GM12878 (cell line): ENCODE measurements around the gene IDH3G. TPM values are rescaled to one million over a fixed set of nuclear protein-coding genes. Genes with fewer than 3 reads are reported as not detected.
A peak's percentile ranks its signal among the peaks of the same experiment; 100 is the strongest.
"Not testable (repeated sequence)": the region's sequence is repeated elsewhere in the genome, so short reads cannot be mapped to it uniquely, and the experiment has no call there.

ENCODE experiments used
- ATAC-seq: fragments of 200-7000 bp; cut with Tn5 transposase; 3 replicates; pipeline ENCODE4 v1.9.1; 2020; ENCODE audit warnings: mild to moderate bottlenecking, moderate library complexity
- BruUV-seq: library from RNA; stranded (reverse); fragments of 400-500 nt; replicated peaks from 2 replicates; lab custom pipeline; 2021; lab: Mats Ljungman, UMichigan
- CTCF ChIA-PET: fragments of 300-600 bp; sonication (Branson Sonifier 250); formaldehyde crosslinking; extraction: SDS; loops from one replicate; lab custom pipeline; 2021; ENCODE audit warnings: inconsistent platforms; lab: Yijun Ruan, JAX
- POLR2A ChIA-PET: fragments of 350-600 bp; formaldehyde crosslinking; extraction: SDS; loops from one replicate; lab custom pipeline; 2021; ENCODE audit warnings: inconsistent platforms; lab: Charles Lee
- RAD21 ChIA-PET: fragments of 300-600 bp; sonication (Branson Sonifier 250); formaldehyde crosslinking; loops from one replicate; lab custom pipeline; 2023; ENCODE audit warnings: antibody characterized with exemption; ENCODE audit not compliant: unreplicated experiment; lab: Charles Lee
- SMC1A ChIA-PET: fragments of 300-600 bp; sonication (Branson Sonifier 250); formaldehyde crosslinking; loops from one replicate; lab custom pipeline; 2023; ENCODE audit not compliant: unreplicated experiment, uncharacterized antibody; lab: Charles Lee
- DNase-seq: peaks from one replicate; pipeline ENCODE4 v3.0.0-alpha.2; 2011; ENCODE audit warnings: low read depth, low spot score
- FAIRE-seq: peaks from 3 replicates; lab custom pipeline; 2011; peaks lifted over from hg19 to GRCh38; lab: Jason Lieb, UNC
- H2AFZ ChIP-seq: 2 replicates; pipeline ENCODE4 v1.6.0; 2011; ENCODE audit warnings: low read depth, low read length, control low read depth; ENCODE audit not compliant: control insufficient read depth
- H3K27ac ChIP-seq: 2 replicates; pipeline ENCODE4 v1.5.1; 2011; ENCODE audit warnings: control low read depth; ENCODE audit not compliant: control insufficient read depth, insufficient read depth
- H3K27me3 ChIP-seq, 2 experiments: replicated peaks in 1 of 2; 2 replicates each; pipeline versions ENCODE4 v1.6.0 to v1.6.1; 2011; ENCODE audit warnings: low read length in 1 of 2; ENCODE audit not compliant: control insufficient read depth in 2 of 2, insufficient read depth in 2 of 2
- H3K36me3 ChIP-seq, 2 experiments: 2 replicates each; pipeline ENCODE4 v1.5.1; 2011; ENCODE audit warnings: low read length in 1 of 2; ENCODE audit not compliant: control insufficient read depth in 2 of 2, insufficient read depth in 2 of 2
- H3K4me1 ChIP-seq: 2 replicates; pipeline ENCODE4 v1.6.1; 2011; ENCODE audit warnings: mild to moderate bottlenecking, low read length, moderate library complexity, mixed read lengths; ENCODE audit not compliant: control insufficient read depth, insufficient read depth
- H3K4me2 ChIP-seq: 2 replicates; pipeline ENCODE4 v1.6.0; 2011; ENCODE audit warnings: control low read depth; ENCODE audit not compliant: control insufficient read depth, insufficient read depth
- H3K4me3 ChIP-seq: fragments of 200-600 bp; sonication (generic); 2 replicates; pipeline ENCODE4 v1.5.1; 2016
- H3K79me2 ChIP-seq: 2 replicates; pipeline ENCODE4 v1.6.0; 2011; ENCODE audit warnings: low read length; ENCODE audit not compliant: control insufficient read depth, insufficient read depth
- H3K9ac ChIP-seq: 2 replicates; pipeline ENCODE4 v1.8.0; 2011; ENCODE audit warnings: low read length, control low read depth, mixed read lengths; ENCODE audit not compliant: control insufficient read depth, insufficient read depth
- H3K9me3 ChIP-seq: replicated peaks from 3 replicates; pipeline ENCODE4 v1.5.1; 2011; ENCODE audit warnings: mild to moderate bottlenecking, low read length; ENCODE audit not compliant: control insufficient read depth, insufficient read depth
- H4K20me1 ChIP-seq: 2 replicates; pipeline ENCODE4 v1.6.0; 2011; ENCODE audit not compliant: control insufficient read depth, insufficient read depth
- GATAD2B ChIP-seq: fragments of 450-650 bp; conservative IDR thresholded peaks from 2 replicates; pipeline ENCODE4 v1.6.1; 2017; ENCODE audit warnings: low read depth, mild to moderate bottlenecking, moderate library complexity
- HDGF ChIP-seq: fragments of 450-650 bp; IDR thresholded peaks from 2 replicates; pipeline ENCODE4 v1.6.1; 2016; ENCODE audit warnings: antibody characterized with exemption
- JUND ChIP-seq: IDR thresholded peaks from 2 replicates; pipeline ENCODE4 v1.6.1; 2012; ENCODE audit warnings: low read depth, mild to moderate bottlenecking, low read length, improper control_type of control experiment, moderate library complexity
- MTA2 ChIP-seq: fragments of 450-650 bp; IDR thresholded peaks from 2 replicates; pipeline ENCODE4 v1.6.1; 2016; ENCODE audit warnings: low read depth, mild to moderate bottlenecking, moderate library complexity
- PAX8 ChIP-seq: fragments of 450-650 bp; IDR thresholded peaks from 2 replicates; pipeline ENCODE4 v1.6.1; 2017; ENCODE audit warnings: mild to moderate bottlenecking, moderate library complexity
- RAD21 ChIP-seq: IDR thresholded peaks from 2 replicates; pipeline ENCODE4 v1.6.1; 2011; ENCODE audit warnings: mild to moderate bottlenecking, low read depth, low read length, moderate library complexity; ENCODE audit not compliant: insufficient read depth
- SUZ12 ChIP-seq: fragments of 200-600 bp; sonication (generic); IDR thresholded peaks from one replicate; pipeline ENCODE4 v1.6.1; 2018; ENCODE audit warnings: antibody characterized with exemption, mild to moderate bottlenecking; ENCODE audit not compliant: unreplicated experiment
- ZNF207 ChIP-seq: fragments of 450-650 bp; IDR thresholded peaks from 2 replicates; pipeline ENCODE4 v1.6.1; 2014; ENCODE audit warnings: antibody characterized with exemption, mild to moderate bottlenecking, borderline replicate concordance
- ZNF217 ChIP-seq: fragments of 450-650 bp; IDR thresholded peaks from 2 replicates; pipeline ENCODE4 v1.6.1; 2017; ENCODE audit warnings: antibody characterized with exemption, mild to moderate bottlenecking
- WGBS: methylation state at CpG from one replicate; pipeline ENCODE4 v1.1.6; 2016; ENCODE audit warnings: low lambda C conversion rate; ENCODE audit not compliant: insufficient replicate concordance, insufficient coverage; ENCODE audit errors: missing lambda C conversion rate; 5-methylcytosine and 5-hydroxymethylcytosine counted together
- in situ Hi-C: fragments of 300-500 bp; cut with MboI; formaldehyde crosslinking; loops from 9 replicates; pipeline ENCODE4 v1.14.3; 2018; ENCODE audit warnings: mixed read lengths
- intact Hi-C: fragments of 100-400 bp; cut with micrococcal nuclease; formaldehyde crosslinking; loops from one replicate; pipeline ENCODE4 v1.14.2; 2022; ENCODE audit not compliant: unreplicated experiment
- polyA plus RNA-seq, 11 experiments: library from polyadenylated mRNA; depleted of rRNA in 4 of 11; unstranded in 6 of 11; stranded (reverse) in 5 of 11; fragments of >200 nt; fragmentation: Nextera tagmentation in 4 of 11; fragmentation: Illumina TruSeq in 1 of 11; extraction: Ambion mirVana in 4 of 11; extraction: Trizol in 1 of 11; gene quantifications; 1 replicate in 1 of 11; 2 replicates in 10 of 11; pipeline versions ENCODE4 v1.2.1 to v1.2.3, GENCODE V29; 2011 to 2016; ENCODE audit warnings: inconsistent platforms in 2 of 11, missing spikeins in 2 of 11, low read depth in 1 of 11
- total RNA-seq, 4 experiments: library from RNA; depleted of rRNA in 3 of 4; stranded (reverse); fragments of >200 nt in 3 of 4; fragmentation: Illumina TruSeq in 1 of 4; extraction: Trizol in 1 of 4; gene quantifications; 2 replicates each; pipeline versions ENCODE4 v1.2.1 to v1.2.3, GENCODE V29; 2013 to 2021

IDH3G gene
- total and polyA plus RNA-seq, 10 of the 15 experiments (the other 5 are each of a cell fraction or from before 2014, with no cell fraction given) = 26.3 to 102 (median 66.6) TPM

DNA sequence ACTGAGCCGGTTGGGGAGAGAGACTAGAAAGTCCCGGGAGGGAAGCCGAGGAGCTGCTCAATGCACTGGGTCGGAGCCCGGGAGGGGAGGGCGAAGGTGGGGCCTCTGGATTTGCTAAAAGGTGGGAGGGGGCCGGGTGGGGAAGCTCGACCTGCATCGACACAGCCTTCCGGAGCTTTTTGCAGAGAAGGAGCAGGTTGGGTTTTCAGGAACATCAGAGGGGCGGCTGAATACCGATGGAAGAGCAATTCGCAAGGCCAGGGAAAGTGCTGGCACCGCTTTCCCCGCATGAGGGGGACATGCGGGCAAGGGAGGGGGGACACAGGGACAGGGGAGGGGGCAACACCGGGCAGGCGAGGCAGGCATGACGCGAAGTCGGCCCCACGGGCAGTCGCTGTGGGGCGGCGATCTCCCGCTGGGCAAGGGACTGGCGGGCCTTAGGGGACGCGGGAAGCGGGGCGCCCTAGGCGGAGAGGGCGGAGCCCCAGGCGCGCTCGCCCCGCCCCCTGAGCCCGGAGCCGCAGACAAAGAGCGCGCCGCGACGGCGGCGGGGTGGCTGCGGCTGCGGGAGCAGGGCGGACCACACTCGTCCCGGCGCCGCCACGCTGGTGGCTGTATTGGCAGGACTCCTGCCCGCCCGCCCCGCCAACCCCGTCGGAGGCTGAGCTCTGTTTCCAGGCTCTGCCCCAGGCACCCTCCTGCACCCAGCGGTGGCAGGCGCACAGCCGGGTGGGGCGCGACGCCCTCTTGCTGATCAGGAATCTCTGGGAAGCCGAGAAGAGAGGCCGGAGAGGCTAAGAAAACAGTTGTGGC is 24.6 kb upstream of the IDH3G start:
- H3K4me2 ChIP-seq = no peak overlapping the region
- POLR2A ChIA-PET = no interaction called here

DNA sequence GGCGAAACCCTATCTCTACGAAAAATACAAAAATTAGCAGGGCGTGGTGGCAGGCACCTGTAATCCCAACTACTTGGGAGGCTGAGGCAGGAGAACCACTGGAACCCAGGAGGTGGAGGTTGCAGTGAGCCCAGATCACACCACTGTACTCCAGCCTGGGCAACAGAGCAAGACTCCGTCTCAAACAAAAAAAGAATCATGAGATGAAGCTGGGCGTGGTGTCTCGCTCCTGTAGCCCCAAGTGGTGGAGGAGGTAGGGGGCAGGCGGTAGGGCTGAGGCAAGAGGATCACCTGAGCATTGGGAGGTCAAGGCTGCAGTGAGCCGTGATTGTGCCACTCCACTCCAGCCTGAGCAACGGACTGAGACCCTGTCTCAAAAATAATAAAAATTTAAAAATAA is 23.9 kb upstream of the IDH3G start:
- intact Hi-C loops, RAD21 ChIA-PET, H2AFZ ChIP-seq, H3K4me2 ChIP-seq, FAIRE-seq, DNase-seq, H4K20me1 ChIP-seq, ATAC-seq, H3K79me2 ChIP-seq, H3K27me3 ChIP-seq, H3K4me3 ChIP-seq, POLR2A ChIA-PET, H3K9me3 ChIP-seq, H3K9ac ChIP-seq, SMC1A ChIA-PET, BruUV-seq, H3K27ac ChIP-seq, H3K4me1 ChIP-seq, H3K36me3 ChIP-seq, CTCF ChIA-PET: not testable (repeated sequence)
- in situ Hi-C loops = loop anchor here (25.0 kb wide), 1 partner anchor 631 kb away; the partner anchor contains the start of gene MAGEA1
- WGBS = 13% methylated on average over 9 of the region's 9 CpGs

More for the DNA sequence above, 24.6 kb upstream of the IDH3G start:
- intact Hi-C loops (no loop called here), in situ Hi-C loops (loop anchor here (25.0 kb wide), 1 partner anchor 631 kb away; the partner anchor contains the start of gene MAGEA1)
- no peak overlapping the region; the same call in 1 of the 2 replicates for H2AFZ ChIP-seq
- H3K4me3 ChIP-seq = no peak overlapping the region
- WGBS = 47% methylated on average over 50 of the region's 67 CpGs
- TF ChIP-seq RAD21 = no peak
- TF ChIP-seq SUZ12 = no peak
- no peak for TF ChIP-seq ZNF207
- no peak for TF ChIP-seq JUND
- TF ChIP-seq ZNF217 = no peak
- TF ChIP-seq GATAD2B = no peak
- no peak for TF ChIP-seq MTA2
- TF ChIP-seq HDGF = no peak
- no peak for TF ChIP-seq PAX8
- H4K20me1 ChIP-seq = no peaks in the 10 kb centered on the region
- no peak overlapping the region for H3K9ac ChIP-seq
- FAIRE-seq (no peak), ATAC-seq (peak; percentile 78), DNase-seq (no peak)
- no peaks in the 10 kb centered on the region; a peak in 1 of 4 replicates for H3K27me3 ChIP-seq
- ChIA-PET SMC1A (no interaction called here), CTCF (no interaction called here), RAD21 (no interaction called here)
- H3K36me3 ChIP-seq = no peaks in the 10 kb centered on the region
- H3K79me2 ChIP-seq = no peaks in the 10 kb centered on the region
- no peaks in the 10 kb centered on the region for H3K9me3 ChIP-seq
- no TSS peak for BruUV-seq
- H3K27ac ChIP-seq = no peak overlapping the region
- H3K4me1 ChIP-seq = no peaks in the 10 kb centered on the region
